ENCODE results near the gene GDF15. TPM values are rescaled to one million over a fixed set of nuclear protein-coding genes. Genes with fewer than 3 reads are reported as not detected.

Gene GDF15
- polyA plus RNA-seq, 2 of the 4 experiments (the other 2 are of a cell fraction): 56.9 to 78.5 TPM

GRCh38 chr19:18418029-18418482, 32.1 kb downstream of the GDF15 start (continued):
- no peak for TF ChIP-seq CEBPB (IDR thresholded peaks at IDR 0.05)
- peak; percentile 19; the same call in 1 of the 2 replicates for TF ChIP-seq MAX (IDR thresholded peaks at IDR 0.05)
- no peak for TF ChIP-seq RARB (CRISPR knock-in tag; IDR thresholded peaks at IDR 0.05)

- ChIA-PET CTCF (interaction anchor here (0.6 to 9.4 kb wide), 19 partner anchors 8 to 226 kb away, joined by 3 to 109 read pairs (median 4); partner anchors contain the start of genes LSM4 and MPV17L2), POLR2A (interaction anchor here (0.6 to 4.8 kb wide), 6 partner anchors 10 to 166 kb away, joined by 3 to 28 read pairs (median 6); partner anchors contain the start of genes GDF15 and JUND)
- H3K27ac ChIP-seq: peak overlapping the region; percentile 96 to 100
- no peak for DNase-seq (ENCODE audit: low read depth in 1 of 2, low spot score in 1 of 2)
- FAIRE-seq: no peak
- TF ChIP-seq RCOR1 (IDR thresholded peaks at IDR 0.05; ENCODE audit: low read depth, low read length): no peak
- TF ChIP-seq ESRRA (IDR thresholded peaks at IDR 0.05; ENCODE audit: borderline replicate concordance, low read length): no peak
- no peak for TF ChIP-seq MAX (IDR thresholded peaks at IDR 0.05)
- no peak for TF ChIP-seq HMGXB4 (CRISPR knock-in tag; IDR thresholded peaks at IDR 0.05; ENCODE audit: borderline replicate concordance)
- TF ChIP-seq CEBPB (IDR thresholded peaks at IDR 0.05): no peak
- TF ChIP-seq POLR2AphosphoS2 (conservative IDR thresholded peaks at IDR 0.05; ENCODE audit: low read length): no peak
- no peak for TF ChIP-seq FOSL2 (IDR thresholded peaks at IDR 0.05)
- TF ChIP-seq FOSL2 (CRISPR knock-in tag; IDR thresholded peaks at IDR 0.05): no peak
- TF ChIP-seq MAFK (IDR thresholded peaks at IDR 0.05; ENCODE audit: partially characterized antibody): no peak
- no peak for TF ChIP-seq USF2 (IDR thresholded peaks at IDR 0.05)
- TF ChIP-seq CBX8 (IDR thresholded peaks at IDR 0.05): no peak
- no peak for TF ChIP-seq FOSB (CRISPR knock-in tag; IDR thresholded peaks at IDR 0.05)
- H3K4me3 ChIP-seq: peak overlapping the region; percentile 77
- H3K4me2 ChIP-seq: peak overlapping the region; percentile 93
- H3K9me3 ChIP-seq: no peaks in the 10 kb centered on the region
- peak; percentile 1 to 17; a peak in 4 of 6 replicates for ATAC-seq
- H3K4me1 ChIP-seq: peaks cover 56% of the 10 kb centered on the region
- WGBS (ENCODE audit: missing lambda C conversion rate): 28% methylated on average over 12 of the region's 39 CpGs
These were observed 32.7 kb downstream of the GDF15 start for GRCh38 chr19:18418483-18419194.

GRCh38 chr19:18419195-18419698, 33.3 kb downstream of the GDF15 start, which contains the start of gene SSBP4:
TSS of gene SSBP4 (plus strand) at chr19:18419398. CDS start at chr19:18419649, 251 bp downstream.
- FAIRE-seq (no peak), DNase-seq (ENCODE audit: low read depth in 1 of 2, low spot score in 1 of 2) (peak in 1 of 2 experiments; percentile 79), ATAC-seq (peak in 1 of 2 experiments; percentile 25; a peak in 2 of 6 replicates)
- ChIA-PET POLR2A (interaction anchor here (0.6 to 4.8 kb wide), 5 partner anchors 9 to 166 kb away, joined by 3 to 28 read pairs (median 5); partner anchors contain the start of genes GDF15 and JUND), CTCF (interaction anchor here (0.6 to 4.4 kb wide), 18 partner anchors 9 to 227 kb away, joined by 3 to 31 read pairs (median 4); partner anchors contain the start of genes LSM4 and MPV17L2)
- TF ChIP-seq BHLHE40 (IDR thresholded peaks at IDR 0.05; ENCODE audit: low read depth, low read length) (no peak), BCL3 (IDR thresholded peaks at IDR 0.05) (0 out of 3 replicates have a peak, but pooled peaks have one; percentile 37), FOSL2 (IDR thresholded peaks at IDR 0.05) (no peak), FOSL2 (CRISPR knock-in tag; IDR thresholded peaks at IDR 0.05) (0 out of 2 replicates have a peak, but pooled peaks have one; percentile 2), E2F6 (IDR thresholded peaks at IDR 0.05; ENCODE audit: borderline replicate concordance, low read depth) (peak; percentile 68), RARB (CRISPR knock-in tag; IDR thresholded peaks at IDR 0.05) (no peak), TFCP2L1 (CRISPR knock-in tag; IDR thresholded peaks at IDR 0.05) (no peak), MAX (IDR thresholded peaks at IDR 0.05) (peak; percentile 69), JUNB (IDR thresholded peaks at IDR 0.05) (no peak), JUN (IDR thresholded peaks at IDR 0.05) (peak; percentile 33 to 73; a peak in 3 of 5 replicates), SMC3 (IDR thresholded peaks at IDR 0.05) (0 out of 3 replicates have a peak, but pooled peaks have one; percentile 27), CTCF (IDR thresholded peaks at IDR 0.05) (peak; percentile 32; the same call in 2 of the 3 replicates), RFX5 (IDR thresholded peaks at IDR 0.05) (no peak)
- Histone ChIP-seq H3K4me1 (peaks cover 52% of the 10 kb centered on the region), H3K27ac (peak within 1 kb of the TSS; percentile 96 to 100), H3K9me3 (no peaks in the 10 kb centered on the region), H3K4me3 (peak within 1 kb of the TSS; percentile 77), H3K4me2 (peak within 1 kb of the TSS; percentile 93)
- WGBS (ENCODE audit: missing lambda C conversion rate): no CpG with 5 or more reads among the region's 80 CpGs

Data from A549 (cell line).